Activated T-helper 1 cell treated with anti-CD3 and anti-CD28 coated beads, Interleukin-2, amount 50 U/mL, for 16 hours (primary cell): ENCODE measurements around the gene PRSS48.
"Not testable (repeated sequence)": the region's sequence is repeated elsewhere in the genome, so short reads cannot be mapped to it uniquely, and the experiment has no call there.

Experiments
- DNase-seq, 2 donors: peaks; one replicate each; pipeline ENCODE4 v3.0.0-alpha.2; 2020; ENCODE audit warnings: low read depth in 1 of 2, low spot score in 1 of 2

Gene PRSS48

DNA sequence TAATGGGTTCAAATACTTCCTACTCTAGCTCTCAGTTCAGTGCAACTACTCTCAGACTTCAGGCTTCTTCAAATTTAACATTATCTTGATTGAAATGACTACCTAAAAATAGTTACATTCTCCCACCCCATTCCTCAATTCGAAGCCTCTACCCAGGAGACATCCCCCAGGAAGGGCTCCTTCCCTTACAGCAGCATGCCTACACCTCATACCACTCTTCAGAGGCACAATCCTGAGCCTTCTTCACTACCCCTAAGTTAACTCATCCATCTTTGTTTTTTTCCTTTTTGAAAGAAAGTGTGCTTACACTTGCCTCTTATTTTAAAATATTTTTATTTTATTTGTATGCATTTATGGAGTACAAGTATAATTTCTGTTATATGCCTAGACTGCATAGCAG, 17.2 kb upstream of the PRSS48 start:
- DNase-seq: no peak

DNA sequence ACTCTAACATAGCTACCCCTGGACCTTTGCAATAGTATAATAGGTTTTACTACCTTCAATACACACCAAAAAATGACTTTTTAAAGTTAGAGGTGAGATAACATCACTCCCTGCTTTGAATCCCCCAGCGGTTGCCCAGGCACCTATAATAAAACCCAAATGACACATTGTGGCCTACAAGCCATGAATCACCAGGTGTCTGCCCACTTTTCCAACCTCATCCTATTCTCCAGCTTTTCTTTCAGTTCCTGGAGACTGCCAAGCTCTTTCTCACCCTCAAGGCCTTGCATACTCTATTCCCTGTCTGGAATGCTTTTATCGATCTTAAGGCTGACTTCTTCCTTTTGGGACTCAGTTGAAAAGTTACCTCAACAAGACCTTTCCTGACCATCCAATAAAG, 16.4 kb upstream of the PRSS48 start:
- DNase-seq: no peak

DNA sequence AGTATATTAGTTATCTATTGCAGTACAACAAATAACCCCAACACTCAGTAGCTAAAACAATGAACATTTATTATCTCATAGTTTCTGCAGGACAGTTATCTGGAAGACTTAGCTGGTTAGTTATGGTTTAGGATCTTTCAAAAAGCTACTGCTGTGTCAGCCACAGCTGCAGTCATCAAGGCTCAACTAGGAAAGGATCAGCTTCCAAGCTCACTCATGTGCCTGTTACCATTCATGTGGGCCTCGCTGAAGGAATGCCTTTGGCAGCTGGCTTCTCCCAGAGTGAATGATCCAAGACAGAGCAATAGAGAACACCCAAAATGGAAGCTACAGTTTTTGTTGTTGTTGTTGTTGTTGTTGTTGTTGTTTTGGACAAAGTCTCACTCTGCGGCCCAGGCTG, 13.5 kb upstream of the PRSS48 start:
- no peak for DNase-seq

DNA sequence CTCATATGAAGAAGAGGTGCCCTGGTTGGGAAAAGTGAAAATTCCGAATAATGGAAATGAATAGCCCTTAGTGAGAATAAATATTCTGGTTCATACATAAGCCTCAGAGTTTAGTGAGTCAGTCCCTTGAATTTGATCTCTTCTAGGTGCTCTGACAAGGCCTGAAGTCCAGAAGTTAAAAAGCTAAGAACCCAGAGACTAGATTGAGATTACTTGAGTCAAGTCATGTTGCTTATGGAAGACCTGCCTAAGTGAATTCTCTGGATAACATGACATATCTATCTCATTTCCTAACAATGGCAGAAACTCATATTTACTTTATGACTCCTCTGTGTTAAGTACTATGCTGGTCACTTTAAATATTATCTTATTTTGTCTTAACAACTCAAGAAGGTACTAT, 10.5 kb upstream of the PRSS48 start:
- DNase-seq: no peak

DNA sequence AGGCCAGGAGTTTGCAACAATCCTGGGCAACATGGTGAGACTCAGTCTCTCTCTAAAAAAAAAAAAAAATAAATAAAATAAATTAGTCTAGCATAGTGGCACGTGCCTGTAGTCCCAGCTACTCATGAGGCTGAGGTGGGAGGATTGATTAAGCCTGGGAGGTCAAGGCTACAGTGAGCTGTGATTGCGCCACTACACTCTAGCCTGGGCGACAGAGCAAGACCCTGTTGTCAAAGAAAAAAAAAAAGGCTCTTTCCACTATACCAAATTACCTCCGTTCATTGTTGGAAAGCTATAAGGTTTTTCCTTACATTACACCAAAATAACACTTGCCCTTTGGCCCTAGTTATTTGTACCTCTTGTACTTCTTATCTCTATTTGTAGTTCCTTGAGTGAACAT, 9.9 kb upstream of the PRSS48 start:
- DNase-seq: no peak

DNA sequence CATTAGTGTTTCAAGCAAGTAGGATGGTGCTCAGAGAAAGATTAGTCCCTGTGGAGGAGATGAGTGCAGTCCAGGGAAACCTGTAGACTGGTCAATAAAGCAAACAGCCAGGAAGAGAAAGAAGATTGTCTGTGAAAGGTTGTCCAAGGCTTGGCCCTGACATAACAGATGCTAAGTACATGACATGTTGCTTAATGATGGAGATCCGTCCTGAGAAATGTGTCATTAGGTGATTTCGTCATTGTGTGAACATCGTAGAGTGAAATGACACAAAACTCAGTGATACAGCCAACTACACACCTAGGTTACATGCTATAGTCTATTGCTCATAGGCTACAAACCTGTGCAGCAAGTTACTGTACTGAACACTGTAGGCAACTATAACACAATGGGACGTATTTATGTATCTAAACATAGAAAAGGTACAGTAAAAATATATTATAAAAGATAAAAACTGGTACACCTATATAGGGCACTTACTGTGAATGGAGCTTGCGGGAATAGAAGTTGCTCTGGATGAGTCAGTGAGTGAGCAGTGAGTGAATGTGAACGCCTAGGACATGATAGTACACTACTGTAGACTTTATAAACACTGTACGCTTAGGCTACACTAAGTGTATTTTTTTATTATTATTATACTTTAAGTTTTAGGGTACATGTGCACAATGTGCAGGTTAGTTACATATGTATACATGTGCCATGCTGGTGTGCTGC, 9.0 kb upstream of the PRSS48 start:
- no peak for DNase-seq

DNA sequence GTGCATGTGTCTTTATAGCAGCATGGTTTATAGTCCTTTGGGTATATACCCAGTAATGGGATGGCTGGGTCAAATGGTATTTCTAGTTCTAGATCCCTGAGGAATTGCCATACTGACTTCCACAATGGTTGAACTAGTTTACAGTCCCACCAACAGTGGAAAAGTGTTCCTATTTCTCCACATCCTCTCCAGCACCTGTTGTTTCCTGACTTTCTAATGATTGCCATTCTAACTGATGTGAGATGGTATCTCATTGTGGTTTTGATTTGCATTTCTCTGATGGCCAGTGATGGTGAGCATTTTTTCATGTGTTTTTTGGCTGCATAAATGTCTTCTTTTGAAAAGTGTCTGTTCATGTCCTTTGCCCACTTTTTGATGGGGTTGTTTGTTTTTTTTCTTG, 8.1 kb upstream of the PRSS48 start:
- DNase-seq: not testable (repeated sequence)

DNA sequence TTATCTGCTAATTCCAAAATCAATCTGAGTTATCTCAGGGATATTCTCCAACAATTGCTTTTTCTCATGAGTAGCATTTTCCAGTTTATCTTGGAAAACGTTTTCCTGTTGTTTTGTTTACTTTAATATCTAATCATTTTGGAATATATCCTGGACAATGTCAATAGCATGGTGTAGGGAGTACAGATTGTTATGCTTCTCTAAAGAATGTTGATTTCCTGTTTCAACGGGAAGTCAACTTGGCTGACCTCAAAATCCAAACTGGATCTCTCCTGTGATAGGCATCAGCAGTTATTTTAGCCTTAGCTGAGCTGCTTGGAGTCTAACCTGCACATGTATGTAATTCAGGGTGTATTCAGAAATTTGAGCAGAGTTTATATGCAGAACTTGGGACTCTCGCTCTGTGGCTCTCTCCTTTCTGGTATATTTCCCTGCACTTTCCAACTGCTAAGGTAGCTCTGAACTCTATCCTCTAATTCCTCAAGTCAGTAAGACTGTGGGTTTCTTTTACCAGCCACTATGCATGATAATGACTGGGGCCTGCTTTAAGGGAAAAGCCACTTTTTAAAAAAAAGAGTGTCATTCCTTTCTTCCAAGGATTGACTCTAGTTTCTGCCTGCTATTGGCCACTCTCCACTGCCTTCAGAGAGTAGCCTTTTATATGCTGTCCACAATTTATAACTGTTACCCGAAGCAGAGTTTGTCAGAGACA, 7.7 kb downstream of the PRSS48 start:
- no peak for DNase-seq

DNA sequence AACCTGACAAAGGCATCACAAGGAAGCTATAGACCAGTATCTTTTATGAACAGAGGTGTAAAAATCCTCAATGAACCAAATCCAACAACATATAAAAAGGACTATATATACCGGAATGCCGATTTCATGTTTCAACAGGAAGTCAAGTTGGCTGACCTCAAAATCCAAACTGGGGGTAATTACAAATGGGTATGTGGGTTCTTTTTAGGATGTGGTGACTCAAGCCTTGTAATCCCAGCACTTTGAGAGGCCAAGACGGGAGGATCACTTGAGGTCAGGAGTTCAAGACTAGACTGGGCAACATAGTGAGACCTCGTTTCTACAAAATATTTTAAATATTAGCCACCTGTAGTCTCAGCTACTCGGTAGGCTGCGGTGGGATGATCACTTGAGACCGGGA, 10.4 kb downstream of the PRSS48 start:
- DNase-seq: no peak

DNA sequence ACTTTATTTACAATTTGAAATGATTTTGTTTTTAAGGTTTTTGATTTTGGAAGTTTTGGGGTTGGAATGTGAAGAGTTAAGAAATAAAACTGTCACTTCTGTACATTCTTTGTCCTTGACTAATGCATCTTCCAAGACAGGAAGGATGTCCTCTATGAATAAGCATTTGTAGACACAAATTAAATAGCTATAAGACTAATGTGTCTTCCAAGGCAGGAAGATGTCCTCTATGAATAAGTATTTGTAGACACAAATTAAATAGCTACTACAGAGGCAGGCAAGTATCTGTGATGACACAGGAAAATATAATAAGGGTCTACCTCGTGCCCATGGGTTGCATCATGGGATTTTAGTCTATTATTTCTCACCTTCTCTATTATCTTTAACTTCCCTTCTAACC, 14.5 kb downstream of the PRSS48 start:
- no peak for DNase-seq

DNA sequence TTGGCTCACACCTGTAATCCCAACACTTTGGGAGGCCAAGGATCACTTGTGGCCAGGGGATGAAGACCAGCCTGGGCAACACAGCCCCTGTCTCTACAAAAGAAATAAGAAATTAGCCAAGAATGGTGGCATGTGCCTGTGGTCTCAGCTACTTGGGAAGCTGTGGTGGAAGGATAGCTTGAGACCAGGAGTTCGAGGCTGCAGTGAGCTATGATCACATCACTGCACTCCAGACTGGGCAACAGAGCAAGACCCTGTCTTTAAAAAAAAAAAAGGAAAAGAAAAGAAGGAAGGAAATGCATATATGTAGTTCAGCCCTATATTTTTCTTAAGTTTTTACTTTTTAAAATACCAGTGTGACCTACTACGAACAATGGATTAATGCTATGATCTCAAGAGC, 15.1 kb downstream of the PRSS48 start:
- DNase-seq: no peak

DNA sequence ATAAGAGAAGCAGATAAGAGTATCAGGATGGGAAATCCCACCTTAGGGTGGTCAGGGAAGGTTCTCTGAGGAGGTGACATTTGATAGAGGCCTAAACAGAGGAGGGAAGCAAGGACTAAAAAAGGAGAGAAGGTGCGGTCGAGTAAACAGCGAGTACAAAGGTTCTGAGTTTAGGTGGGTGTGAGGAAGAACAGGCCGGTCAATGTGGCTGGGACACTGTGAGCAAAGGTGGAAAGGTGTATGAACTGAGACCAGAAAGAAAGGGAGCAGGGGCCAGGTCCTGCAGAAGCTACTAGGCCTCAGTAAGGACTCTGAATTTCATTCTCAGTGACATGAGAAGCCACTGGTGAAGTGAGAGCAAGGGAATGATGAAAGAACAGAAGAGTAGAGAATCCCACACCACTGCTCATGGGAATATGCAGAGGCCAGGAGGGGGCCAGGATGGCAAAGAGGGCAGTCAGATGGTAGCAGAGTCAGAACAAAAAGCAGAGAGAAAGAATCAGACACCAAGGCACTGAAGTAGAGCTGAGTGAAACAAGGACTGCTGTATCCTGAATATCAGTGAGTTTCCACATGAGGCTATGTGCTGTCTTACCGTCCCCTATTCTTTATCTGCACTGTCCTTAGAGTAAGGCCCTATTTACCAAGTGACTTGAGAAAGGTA, 18.0 kb downstream of the PRSS48 start:
- DNase-seq: no peak

DNA sequence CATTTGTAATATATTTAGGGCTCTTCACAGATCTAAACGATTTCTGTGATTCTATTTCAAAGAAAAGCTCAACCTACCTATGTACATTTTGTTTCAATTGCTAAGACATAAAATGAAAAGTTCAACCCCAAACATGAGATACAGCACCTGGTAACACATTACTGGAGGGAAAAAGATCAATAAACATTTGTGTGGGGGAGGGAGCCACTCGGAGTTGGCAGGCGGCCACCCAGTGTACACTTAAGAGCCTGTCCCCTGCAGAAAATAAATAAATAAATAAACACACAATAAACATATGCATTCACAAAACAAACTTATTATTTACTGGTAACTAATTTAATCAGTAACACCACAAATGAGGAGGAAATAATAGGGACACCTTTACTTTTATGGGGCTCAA, 19.3 kb downstream of the PRSS48 start:
- no peak for DNase-seq

DNA sequence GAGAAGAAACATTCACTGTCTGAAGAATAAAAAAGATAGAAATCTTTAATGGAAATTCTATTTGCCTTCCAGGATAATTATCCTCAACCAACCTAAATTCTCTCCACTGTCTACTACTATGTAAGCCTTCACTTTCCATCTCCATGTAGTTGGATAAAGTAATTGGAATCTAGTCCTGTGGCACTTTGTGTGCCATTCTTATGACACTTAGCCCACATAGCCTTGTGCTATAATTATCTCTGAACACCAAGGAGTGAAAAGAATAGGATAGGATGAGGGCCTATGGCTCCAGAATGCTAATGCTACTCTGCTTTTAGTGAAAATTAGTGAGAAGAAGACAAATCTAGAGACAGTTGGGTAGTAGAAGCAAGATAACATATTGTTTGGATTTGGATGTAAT, 20.2 kb downstream of the PRSS48 start:
- no peak for DNase-seq

DNA sequence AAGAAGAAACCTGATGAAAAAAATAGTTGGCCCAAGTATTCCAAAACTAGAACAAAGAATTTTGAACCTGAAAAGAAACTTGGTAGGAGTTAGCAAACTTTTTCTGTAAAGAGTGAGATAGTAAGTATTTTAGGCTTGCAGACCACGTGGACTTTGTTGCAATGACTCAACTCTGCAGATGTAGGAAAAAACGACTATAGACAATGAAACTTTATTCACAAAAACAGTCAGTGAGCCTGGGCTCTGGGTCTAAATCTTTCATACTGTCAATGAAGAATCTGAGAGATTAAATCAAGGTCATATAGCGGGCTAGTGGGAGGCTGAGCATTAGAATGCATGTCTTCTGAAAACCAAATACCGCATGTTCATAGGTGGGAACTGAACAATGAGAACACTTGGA, 25.5 kb downstream of the PRSS48 start:
- DNase-seq: no peak

DNA sequence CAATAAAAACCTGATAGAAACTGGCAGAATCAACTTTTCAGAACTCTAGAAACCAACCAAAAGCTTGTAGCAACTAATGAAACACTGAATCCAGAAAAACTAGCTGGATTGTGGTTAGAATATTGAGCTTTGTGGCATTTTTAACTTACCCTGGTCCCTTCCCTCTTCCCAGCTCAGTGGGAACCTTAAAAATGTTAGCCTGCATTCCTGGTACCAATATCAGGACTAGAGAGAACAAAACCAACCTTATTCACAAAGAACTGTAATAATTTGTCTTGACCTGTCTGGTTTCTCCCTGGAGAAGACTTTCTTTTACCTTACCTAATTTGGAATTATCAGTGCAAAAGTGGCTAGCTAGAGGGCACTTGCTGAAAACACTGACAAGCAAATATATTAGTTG, 27.3 kb downstream of the PRSS48 start:
- DNase-seq: no peak

DNA sequence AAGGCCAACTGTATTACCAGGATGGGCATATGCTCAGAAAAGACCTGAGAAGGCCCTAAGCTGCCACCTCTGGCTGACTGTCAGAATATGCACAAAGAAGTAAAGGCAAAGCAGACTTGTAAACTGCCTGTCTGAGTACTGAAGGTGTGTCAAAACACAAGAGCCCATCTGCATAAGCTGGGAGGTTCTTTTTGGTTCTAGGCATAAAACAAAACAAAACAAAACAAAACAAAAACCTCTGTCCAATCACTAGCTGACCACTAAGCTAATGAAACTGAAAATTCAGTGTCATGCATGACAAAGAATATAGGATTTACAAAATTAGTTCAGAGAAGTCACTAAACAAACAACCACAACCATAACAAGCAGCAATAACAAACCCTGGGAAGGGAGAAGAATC, 27.8 kb downstream of the PRSS48 start:
- no peak for DNase-seq

DNA sequence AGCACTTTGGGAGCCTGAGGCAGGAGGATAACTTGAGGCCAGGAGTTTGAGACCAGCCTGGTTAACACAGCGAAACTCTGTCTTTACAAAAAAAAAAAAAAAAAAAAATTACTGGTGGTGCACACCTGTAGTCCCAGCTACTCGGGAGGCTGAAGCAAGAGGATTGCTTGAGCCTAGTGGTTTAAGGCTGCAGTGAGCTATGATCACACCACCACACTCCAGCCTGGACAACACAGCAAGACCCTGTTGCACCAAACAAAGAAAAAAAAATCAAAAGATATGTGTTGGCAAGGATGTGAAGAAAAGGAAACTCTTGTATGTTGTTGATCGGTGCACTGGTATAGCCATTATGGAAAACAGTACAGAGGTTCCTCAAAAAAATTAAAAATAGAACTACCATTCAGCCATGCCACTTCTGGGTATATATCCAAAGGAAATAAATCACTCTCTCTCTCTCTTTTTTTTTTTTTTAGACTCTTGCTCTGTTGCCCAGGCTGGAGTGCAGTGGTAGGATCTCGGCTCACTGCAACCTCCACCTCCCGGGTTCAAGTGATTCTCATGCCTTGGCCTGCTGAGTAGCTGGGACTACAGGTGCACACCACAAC, 33.3 kb downstream of the PRSS48 start:
- no peak for DNase-seq

DNA sequence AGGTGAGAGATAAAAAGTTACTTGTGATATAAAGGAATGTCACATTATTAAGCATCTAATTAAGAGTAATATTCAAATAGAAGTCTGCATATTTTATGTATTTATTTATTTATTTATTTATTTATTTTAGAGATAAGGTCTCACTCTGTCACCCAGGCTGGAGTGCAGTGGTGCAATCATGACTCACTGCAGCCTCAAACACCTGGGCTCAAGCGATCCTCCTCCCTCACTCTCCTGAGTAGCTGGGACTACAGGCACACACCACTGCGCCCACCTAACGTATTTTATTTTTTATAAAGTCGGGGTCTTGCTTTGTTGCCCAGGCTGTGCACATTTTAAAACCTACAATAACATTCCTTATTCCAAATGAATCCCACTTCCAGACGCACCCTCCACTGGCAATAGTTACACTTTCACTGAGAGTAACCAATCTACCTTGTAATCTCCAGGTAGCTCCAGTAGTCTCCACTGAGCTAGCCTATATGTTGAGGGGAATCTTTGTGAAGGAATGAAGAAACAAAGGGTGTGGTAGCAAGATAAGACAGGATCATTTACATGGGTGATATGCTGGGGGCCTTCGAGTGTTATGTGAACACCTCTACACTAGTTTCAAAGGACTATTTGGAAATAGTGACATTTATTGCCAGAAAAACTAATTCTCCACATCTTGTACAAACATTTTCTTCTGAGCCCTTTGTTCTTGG, 36.5 kb downstream of the PRSS48 start:
- no peak for DNase-seq

DNA sequence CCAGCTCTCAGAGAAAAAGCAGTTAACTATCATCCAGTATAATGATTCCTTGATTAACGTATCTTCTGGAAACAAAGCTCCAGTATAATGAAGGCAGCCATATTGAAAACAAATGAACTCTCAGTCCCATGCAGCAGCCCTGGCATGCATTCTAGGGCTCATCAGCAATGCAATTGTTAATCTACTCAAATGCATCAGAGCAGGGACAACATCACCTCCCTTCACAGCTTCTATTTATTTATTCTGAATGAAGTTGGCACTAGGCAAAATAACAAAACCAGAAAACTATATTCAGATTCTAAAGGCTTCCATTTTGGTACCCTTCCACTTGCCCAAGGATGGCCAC, 37.0 kb downstream of the PRSS48 start:
- DNase-seq: no peak

DNA sequence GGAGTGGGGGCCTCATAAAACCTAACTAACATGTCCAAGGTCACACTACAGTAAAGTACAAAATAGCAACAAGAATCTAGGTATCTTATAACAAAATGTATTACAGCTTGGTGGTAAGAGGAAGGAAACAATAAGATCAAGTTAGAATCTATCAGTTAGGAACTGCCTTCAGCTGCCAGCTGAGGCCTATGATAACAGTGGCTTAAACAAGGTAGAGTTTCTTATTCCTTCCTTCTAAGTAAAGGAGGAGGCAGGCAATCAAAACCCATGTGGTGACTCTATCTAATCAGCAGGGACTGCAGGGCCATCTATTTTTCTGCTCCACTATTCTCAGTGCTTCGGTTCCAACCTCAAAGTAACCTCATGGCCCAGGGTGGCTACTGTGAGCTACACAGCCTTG, 37.5 kb downstream of the PRSS48 start:
- DNase-seq: no peak
